Hepatic stellate cell (primary cell): ENCODE results near the gene ARHGEF1.
"Not testable (repeated sequence)": the region's sequence is repeated elsewhere in the genome, so short reads cannot be mapped to it uniquely, and the experiment has no call there.

Experiments
- DNase-seq: peaks from one replicate; pipeline ENCODE4 v3.0.0; 2011; ENCODE audit warnings: low spot score

Gene ARHGEF1

DNA sequence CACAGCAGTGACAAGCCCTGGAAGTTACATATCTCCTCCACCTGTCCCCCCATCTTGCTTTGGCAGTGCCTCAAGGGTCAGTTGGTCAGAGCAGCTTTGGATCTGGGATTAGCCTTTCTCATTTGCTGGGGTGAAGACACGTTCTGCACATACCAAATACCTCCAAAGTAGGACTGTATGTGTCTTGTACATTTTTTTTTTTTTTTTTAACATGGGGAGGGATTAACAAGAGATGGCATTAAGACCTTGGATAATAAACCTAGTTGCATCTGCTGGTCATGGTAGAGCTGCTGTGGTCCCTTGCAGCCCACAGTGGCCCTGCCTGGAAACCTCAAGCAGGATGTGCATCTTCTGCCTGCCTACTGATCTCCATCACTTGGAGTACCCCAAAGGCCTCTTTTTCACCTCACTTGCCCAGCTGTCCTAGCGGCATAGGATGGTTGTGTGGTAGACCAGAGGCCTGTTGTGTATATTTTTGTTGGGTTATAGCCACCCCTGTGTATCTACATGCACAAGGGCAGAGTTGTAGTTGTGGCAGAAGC is 20.5 kb upstream of the ARHGEF1 start:
- no peak for DNase-seq

DNA sequence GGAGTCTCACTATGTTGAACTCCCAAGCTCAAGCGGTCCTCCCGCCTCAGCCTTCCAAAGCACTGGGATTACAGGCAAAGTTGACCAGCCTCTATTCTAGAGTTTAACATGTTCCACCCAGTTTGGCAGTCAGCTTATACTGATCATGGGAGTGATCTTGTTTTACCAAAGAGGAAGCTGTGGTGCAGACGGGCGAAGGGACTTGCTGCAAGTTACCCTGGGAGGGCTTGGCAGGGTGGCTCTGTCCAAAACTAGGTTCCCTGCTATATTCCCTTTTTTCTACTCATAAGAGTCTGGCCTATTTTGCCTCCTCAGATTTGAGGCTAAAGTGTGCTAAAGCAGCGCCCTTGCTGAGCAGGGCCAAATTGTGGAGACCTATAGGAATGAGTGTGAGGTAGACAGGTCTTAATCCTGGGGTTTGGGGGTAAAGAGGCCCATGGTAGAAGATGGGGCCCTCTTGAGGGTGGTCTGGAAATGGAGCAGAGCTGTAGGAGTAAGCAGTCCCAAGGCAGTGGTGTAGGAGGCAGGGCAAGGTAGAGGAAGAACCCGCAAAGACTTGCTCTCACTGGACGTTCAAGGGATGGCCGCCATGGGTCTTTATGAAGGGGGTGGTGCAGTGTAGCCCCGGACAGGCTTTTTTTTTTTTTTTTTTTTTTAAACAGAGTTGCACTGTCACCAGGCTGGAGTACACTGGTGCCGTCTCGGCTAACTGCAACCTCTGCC is 19.6 kb upstream of the ARHGEF1 start:
- DNase-seq = no peak

DNA sequence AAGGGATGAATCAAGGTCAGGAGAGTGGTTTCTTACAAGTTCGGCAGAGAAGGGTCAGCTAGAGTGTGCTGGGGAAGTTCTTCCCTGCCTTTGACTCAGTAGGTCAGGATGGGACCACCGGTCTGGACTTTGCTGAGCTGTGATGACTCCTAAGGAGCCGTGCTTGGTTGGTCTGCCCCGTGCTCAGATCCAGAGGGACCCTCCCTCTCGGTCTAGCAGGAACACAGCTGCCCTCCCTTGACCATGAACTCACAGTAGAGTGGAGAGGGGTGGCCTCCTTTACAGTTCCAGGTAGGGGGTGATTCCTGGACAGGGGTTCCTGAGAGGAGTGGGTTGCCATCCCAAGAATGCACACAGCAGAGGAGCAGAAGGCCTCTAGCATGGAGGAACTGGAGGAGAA is 18.6 kb upstream of the ARHGEF1 start:
- DNase-seq = no peak

GRCh38 chr19:41866284-41866683 is 16.7 kb upstream of the ARHGEF1 start:
- DNase-seq = no peak

GRCh38 chr19:41868120-41868988 is 14.6 kb upstream of the ARHGEF1 start:
- no peak for DNase-seq

DNA sequence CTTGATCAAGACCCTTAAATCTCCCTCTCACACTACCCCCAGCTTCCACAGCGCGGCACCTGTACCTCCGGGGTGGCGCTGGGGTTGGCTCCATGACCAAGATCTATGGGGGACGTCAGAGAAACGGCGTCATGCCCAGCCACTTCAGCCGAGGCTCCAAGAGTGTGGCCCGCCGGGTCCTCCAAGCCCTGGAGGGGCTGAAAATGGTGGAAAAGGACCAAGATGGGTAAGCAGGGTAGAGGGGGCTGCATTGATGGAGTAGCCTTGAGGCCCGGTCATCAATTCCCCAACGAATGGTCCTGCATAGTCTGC is 14.0 kb upstream of the ARHGEF1 start:
- no peak for DNase-seq

DNA sequence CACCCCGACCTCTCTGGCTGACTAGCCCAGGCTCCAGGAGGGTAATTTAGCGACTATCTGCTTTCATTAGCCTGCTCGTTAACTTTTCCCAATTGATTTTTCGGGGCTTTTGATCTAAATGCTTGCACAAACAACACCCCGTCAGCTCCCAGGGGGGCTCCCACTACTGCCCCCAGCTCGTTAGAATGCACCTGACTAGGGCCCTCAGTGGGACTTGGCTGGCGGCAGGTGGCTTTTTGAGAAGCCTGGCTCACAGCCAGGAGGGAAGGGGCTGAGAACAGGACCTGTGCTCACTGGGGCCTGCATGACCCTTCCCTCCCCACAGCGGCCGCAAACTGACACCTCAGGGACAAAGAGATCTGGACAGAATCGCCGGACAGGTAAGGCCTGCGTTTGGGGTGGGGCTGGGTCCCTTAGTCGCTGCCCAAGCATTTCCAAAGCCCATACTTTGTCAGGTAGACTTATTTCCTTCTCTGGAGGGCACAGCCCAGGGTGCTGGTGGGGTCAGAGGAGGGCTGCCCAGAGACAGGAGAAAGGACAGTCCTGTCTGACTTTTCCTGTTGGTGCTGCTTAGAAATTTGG is 13.5 kb upstream of the ARHGEF1 start:
- DNase-seq = no peak

- no peak for DNase-seq
Observed at GRCh38 chr19:41870401-41870873, 12.5 kb upstream of the ARHGEF1 start.

DNA sequence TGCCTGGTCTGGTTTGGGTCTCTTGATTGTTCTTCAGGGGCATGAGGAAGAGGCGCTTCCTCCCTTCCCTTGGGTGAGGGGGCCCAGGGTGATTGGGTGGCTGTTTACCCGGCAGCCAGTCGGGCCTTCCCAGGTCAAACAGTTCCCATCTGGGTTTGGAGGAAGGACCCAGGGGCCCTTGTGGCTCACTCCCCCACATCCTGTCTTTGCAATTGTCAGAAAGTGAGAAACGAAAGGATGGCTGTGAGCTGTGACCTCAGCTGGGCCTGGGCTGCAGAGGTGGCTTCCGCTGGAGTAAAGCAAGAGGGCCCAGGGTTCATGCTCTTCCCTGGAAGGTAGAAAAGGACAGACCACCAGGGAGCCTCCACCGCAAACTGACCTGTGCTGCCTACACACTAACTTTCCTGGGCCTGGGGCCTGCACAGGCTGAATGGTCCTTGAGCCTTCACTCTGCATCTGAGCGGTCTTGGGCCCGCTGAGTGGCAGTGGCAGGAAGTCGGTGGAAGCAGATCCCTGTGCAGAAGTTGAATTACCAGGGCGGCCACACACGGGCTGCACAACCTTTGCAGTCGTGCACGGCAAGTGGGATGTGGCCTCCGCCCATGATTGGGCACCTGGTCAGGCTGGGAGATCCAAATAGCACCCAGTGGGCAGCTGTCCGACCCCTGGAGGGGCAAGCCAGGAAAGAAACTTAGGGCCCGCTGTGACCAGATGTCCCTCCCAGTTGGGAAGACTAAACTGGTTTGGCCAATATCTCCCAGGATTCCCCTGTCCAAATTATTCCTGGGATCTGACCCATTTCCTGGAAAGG is 11.2 kb upstream of the ARHGEF1 start:
- DNase-seq = no peak

GRCh38 chr19:41872384-41872774 is 10.6 kb upstream of the ARHGEF1 start:
- DNase-seq = no peak

- peak; percentile 55 for DNase-seq
Observed at GRCh38 chr19:41872775-41873647, 10.0 kb upstream of the ARHGEF1 start.

DNA sequence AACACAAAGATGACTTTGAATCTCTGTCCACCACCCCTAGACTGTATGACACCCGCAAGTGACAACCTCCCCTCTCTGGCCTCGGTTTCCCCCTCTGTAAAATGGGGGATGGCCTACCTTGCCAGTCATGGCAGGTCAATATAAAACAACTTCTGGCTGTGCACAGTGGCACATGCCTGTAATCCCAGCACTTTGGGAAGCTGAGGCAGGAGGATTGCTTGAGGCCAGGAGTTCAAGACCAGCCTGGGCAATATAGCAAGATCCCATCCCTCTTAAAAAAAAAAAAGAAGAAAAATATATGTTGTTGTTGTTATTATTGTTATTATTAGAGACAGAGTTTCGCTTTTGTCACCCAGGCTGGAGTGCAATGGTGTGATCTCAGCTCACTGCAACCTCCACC is 7.0 kb upstream of the ARHGEF1 start:
- not testable (repeated sequence) for DNase-seq

DNA sequence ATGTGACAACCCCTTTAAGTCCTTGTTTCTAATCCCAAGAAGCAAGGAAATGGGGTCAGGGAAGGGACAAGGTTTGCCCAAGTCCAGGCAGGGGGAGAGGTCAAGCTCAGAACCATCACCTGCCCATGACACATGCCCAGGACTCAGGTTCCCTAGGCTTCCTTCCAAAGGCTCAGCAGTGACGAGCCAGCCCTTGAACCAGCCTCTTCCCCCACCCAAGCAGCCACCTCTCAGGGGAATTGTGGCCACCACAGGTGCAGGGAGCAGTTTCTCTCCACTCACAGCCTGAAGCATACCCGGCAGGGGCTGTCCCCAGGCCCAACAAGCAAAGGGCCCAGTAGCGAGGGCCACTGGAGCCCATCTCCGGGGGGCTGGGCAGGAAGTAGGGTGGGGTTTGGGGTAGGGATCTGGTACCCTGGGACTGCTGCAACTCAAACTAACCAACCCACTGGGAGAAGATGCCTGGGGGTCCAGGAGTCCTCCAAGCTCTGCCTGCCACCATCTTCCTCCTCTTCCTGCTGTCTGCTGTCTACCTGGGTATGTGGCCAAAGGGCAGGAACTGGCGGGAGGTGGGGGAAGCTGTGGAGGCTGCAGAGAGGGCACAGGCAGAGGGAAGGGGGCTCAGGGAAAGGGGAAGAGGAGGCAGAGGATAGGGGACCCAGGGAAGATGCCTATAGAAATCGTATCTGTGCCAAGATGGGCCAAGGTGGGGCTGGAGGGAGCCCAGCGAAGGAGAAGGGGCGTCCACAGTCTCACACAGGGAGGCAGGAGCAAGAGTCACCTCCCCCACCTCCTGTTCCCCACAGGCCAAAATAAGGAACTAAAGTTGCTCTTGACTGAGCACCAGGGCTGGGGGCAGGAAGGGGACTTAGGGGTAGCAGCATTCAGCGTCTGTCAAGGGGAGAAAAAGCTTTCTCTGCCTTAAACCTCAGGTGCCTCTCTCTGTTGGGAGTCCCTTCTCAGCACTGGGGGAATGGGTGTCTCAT is 5.8 kb upstream of the ARHGEF1 start, which contains the start of gene CD79A:
Gene CD79A, plus strand, starts transcription at position 433 of the 986 bp plus-strand sequence. Its CDS starts 26 bp downstream, at position 459.
- no peak for DNase-seq

- no peak for DNase-seq
Observed at GRCh38 chr19:41877916-41878905, 4.8 kb upstream of the ARHGEF1 start.

GRCh38 chr19:41879080-41879479 is 3.9 kb upstream of the ARHGEF1 start:
- DNase-seq = no peak

GRCh38 chr19:41879670-41880328 is 3.2 kb upstream of the ARHGEF1 start:
- DNase-seq = no peak

- no peak for DNase-seq
Observed at GRCh38 chr19:41880329-41880708, 2.7 kb upstream of the ARHGEF1 start.

GRCh38 chr19:41883463-41883820 is 458 bp downstream of the ARHGEF1 start:
- DNase-seq = no peak
